GM19099 (cell line): ENCODE measurements around the gene SEC22C.

Source experiments
- POLR2A ChIP-seq: IDR thresholded peaks from 3 replicates; pipeline ENCODE4 v1.6.1; 2011; ENCODE audit warnings: low read depth; ENCODE audit not compliant: insufficient read length; ENCODE audit errors: extremely low read depth

SEC22C gene

DNA sequence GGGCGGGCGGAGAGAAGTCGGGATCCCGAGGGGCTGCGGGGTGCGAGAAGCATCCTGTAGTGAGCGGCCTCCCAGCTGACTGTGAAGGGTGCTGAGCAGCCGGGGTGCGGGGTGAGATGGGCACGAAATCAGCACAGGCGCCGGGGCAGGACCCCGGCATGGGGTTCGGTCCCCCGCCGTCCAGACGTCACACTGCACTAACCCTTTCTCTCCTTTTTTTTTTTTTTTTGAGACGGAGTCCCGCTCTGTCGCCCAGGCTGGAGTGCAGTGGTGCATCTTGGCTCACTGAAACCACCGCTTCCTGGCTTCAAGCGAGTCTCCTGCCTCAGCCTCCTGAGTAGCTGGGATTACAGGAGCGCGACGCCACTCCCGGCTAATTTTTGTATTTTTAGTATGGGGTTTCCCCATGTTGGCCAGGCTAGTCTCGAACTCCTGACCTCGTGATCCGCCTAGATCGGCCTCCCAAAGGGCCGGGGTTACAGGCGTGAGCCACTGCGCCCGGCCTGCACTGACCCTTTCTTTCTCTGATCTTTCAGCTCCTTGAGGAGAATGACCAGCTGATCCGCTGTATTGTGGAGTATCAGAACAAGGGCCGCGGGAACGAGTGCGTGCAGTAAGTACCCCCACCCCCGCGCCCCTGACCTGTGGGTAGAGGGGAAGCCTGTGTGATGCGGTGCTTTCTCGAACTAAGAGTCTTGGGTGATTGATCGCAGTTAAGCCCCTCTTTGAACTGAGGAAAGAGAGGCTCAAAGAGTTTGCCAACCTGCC lies 9.4 kb upstream of the SEC22C start:
- TF ChIP-seq POLR2A: no peak

DNA sequence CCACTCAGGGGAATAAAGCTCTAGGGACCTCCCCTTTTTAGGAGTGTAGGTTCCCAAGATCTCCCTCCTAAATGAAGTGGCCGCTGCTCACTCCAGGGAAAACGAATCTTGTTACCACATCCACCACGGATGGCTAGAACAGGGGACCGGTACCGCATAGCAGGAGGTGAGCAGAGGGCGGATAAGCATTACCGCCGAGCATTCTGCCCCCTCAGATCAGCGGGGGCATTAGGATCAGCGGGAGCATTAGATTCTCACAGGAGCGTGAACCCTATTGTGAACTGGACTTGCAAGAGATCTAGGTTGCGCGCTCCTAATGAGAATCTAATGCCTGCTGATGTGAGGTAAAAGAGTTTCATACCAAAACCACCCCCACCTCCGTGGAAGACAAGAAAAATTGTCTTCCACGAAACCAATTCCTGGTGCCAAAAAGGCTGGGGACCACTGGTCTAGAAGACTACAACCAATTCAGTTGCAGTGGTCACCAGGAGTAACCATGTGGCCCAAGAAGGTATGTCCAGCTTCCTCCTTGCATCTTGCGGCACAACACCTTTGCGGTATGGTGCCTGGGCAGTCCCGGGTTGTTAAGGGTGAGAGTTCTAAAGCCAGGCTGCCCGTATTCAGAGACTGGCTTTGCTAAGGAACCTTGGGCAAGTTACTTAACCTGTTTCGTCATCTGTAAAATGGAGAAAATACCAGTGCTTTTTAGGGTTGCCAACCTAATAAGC lies 7.8 kb upstream of the SEC22C start:
- TF ChIP-seq POLR2A: no peak

DNA sequence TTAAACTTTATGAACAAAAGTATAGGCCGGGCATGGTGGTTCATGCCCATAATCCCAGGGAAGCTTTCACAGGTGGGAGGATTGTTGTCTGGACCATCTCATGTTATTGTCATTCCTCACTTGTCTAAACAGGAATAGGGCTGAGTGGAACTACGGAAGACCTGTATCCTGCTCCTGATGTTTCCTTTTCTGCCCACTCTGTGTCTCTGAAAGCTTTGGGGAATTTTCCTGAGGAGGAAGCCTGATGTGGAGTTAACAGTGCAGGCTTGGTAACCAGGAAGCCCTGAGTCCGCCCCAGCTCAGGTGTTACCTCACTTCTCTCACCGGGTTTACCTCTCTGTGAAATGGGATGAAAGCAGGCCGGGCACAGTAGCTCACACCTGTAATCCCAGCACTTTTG lies 6.9 kb upstream of the SEC22C start:
- no peak for TF ChIP-seq POLR2A

DNA sequence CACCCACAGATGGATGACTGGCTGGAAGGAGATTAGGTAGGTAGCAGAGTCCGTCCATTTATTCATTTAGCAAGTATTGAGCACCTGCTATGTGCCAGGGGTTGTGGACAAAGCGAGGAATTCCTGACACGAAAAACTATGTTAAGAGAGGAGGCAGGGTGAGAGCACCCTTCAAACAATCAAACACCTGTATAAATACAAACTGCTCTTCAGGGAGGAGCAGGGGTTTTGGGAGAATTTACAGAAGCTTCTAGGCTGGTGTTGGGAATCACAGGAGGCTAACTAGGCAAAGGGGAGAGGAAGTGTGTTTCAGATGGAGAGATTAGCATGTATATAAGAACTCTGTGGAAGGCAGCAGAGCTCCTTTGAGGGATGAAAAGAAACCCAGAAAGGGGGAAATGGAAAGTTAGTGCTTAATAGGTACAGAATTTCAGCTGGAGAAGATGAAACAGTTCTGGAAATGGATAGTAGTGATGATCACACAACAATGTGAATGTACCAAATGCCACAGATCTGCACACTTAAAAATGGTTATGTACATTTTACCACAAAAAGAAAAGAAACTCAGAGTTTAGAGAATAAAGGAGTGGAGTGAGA lies 805 bp upstream of the SEC22C start:
- no peak for TF ChIP-seq POLR2A

GRCh38 chr3:42581400-42581708 lies 413 bp downstream of the SEC22C start:
- TF ChIP-seq POLR2A: no peak

DNA sequence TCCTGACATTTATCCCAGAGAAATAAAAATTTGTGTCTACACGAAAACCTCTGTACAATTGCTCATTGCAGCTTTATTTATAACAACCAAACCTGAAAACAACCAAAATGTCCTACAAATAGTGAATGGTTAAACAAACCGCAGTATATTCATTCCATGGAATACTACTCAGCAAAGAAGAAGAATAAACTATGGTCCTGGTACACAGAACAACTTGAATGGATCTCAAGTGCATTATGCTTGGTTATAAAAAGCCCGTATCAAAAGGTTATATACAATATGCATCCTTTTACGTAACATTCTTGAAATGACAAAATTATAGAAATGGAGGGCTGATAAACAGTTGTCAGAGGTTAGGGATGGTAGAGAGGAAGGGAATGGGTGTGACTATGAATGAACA lies 3.7 kb downstream of the SEC22C start:
- TF ChIP-seq POLR2A: no peak

DNA sequence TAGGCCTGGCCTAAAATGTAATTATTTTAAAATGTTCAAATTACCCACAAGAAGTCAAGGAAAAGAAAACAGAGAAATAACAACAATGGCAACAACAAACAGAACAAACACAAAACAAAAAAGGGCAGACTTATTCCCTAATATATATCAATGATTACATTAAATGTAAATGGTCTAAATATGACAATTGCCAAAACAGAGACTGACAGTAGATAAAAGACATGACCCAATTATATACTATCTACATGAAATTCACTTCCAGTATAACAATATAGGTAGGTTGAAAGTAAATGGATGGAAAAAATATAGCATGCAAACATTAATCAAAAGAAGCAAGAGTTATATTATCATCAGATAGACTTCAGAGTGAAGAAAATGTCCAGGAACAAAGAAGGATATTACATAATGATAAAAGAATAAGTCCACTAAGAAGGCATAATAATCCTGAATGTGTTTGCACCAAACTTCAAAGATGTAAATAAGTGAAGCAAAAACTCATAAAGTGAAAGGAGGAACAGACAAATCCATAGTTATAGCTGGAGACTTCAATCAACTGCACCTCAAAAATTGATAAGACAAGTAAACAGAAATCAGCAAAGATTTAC lies 6.5 kb downstream of the SEC22C start:
- TF ChIP-seq POLR2A: no peak

GRCh38 chr3:42572278-42572677 lies 9.5 kb downstream of the SEC22C start:
- TF ChIP-seq POLR2A: no peak

GRCh38 chr3:42569593-42570142 lies 12.1 kb downstream of the SEC22C start:
- no peak for TF ChIP-seq POLR2A

- no peak for TF ChIP-seq POLR2A
Measured at GRCh38 chr3:42562047-42562907, 19.5 kb downstream of the SEC22C start.

GRCh38 chr3:42557854-42558253 lies 23.9 kb downstream of the SEC22C start:
- TF ChIP-seq POLR2A: no peak

DNA sequence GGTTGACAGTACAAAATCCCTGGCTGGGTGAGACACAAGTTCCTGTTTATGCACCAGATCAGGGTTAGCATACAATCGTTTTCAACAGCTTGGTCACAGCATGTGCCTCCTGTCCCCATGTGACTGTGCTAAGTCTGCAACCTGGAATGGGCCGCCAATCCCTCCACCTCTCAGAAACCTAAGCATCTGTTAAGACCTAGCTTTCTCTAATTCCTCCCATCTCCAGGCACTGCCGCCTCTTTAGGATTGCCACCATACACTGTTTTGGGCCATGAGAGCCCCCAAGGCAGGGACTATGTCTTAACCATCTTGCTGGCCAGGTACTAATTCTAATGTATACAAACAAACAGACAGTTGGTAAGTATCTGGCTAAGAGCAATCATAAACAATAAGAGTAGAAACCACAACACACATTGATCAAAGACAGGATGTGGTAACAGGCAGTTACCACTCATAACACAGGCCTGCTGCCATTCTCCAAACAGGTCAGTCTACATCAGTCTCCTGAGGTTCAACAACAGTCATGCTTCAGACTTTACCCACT lies 25.6 kb downstream of the SEC22C start:
- TF ChIP-seq POLR2A: no peak

DNA sequence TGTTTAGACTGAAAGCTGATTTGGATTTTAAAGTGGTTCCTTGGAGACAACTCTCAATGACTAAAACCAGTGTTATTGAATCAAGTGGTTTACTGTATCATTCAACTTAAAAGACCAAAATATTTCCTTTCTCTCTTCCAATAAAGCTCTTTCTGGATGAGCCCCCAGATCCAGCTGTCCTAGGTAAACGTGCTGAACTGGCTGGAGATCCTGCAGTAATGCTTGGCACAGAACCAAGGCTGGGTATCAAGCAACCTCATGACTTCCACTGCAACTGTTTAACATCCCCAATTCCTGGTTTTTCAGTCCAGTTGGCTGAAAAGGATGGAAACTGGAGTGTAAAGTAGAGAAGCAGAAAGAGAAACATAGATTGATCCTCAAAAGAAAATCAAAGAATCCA lies 28.9 kb downstream of the SEC22C start:
- TF ChIP-seq POLR2A: no peak

DNA sequence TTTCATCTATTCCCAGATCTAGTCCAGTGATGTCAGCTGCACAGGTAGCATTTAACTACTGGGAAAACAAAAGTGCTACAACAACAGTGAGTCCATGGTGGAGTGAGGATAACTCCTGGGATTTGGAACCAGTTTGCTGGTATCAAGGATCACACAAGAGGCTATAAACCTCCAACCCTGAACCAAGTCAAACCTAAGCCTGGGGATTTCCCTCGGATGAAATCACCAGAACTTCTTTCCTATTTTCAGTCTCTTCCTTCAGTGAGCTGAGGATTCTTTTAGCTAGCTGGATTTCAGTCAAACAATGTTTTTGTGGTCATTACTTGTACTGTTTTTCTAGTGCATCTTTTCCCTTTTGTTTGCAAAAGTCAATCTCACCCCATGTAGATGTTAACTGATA lies 31.5 kb downstream of the SEC22C start:
- TF ChIP-seq POLR2A: no peak
